ENCODE measurements around the gene ADARB2. TPM values are rescaled to one million over a fixed set of nuclear protein-coding genes. Genes with fewer than 3 reads are reported as not detected.

ADARB2 gene
- total RNA-seq, 1 experiment from 2014 or later, result not detected

DNA sequence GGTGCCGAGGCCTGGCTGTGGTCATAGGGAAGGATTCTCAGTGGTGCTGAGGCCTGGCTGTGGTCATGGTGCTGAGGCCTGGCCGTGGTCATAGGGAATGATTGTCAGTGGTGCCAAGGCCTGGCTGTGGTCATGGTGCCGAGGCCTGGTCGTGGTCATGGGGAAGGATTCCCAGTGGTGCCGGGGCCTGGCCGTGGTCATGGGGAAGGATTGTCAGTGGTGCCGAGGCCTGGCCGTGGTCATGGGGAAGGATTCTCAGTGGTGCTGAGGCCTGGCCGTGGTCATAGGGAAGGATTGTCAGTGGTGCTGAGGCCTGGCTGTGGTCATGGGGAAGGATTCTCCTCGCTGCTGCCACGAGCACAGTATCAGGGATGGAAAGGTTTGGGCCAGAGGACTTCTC lies 327.3 kb downstream of the ADARB2 start:
- H3K36me3 Mint-ChIP-seq (ENCODE audit: insufficient read depth, unreplicated experiment), result peaks cover 5% of the 10 kb centered on the region
- DNase-seq, result no peak
- H3K4me3 Mint-ChIP-seq (ENCODE audit: low read depth, unreplicated experiment), result no peak overlapping the region
- peaks cover 24% of the 10 kb centered on the region for H3K27me3 Mint-ChIP-seq (ENCODE audit: unreplicated experiment)
- intact Hi-C loops (cut with micrococcal nuclease; ENCODE audit: unreplicated experiment), result no loop called here
- TF ChIP-seq, protein P1, sequence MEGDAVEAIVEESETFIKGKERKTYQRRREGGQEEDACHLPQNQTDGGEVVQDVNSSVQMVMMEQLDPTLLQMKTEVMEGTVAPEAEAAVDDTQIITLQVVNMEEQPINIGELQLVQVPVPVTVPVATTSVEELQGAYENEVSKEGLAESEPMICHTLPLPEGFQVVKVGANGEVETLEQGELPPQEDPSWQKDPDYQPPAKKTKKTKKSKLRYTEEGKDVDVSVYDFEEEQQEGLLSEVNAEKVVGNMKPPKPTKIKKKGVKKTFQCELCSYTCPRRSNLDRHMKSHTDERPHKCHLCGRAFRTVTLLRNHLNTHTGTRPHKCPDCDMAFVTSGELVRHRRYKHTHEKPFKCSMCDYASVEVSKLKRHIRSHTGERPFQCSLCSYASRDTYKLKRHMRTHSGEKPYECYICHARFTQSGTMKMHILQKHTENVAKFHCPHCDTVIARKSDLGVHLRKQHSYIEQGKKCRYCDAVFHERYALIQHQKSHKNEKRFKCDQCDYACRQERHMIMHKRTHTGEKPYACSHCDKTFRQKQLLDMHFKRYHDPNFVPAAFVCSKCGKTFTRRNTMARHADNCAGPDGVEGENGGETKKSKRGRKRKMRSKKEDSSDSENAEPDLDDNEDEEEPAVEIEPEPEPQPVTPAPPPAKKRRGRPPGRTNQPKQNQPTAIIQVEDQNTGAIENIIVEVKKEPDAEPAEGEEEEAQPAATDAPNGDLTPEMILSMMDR (IDR thresholded peaks at IDR 0.05; ENCODE audit: unreplicated experiment), result no peak
- CTCF ChIA-PET, result no interaction called here
- no TSS peak for BruUV-seq (replicated peaks)
- peaks cover 4% of the 10 kb centered on the region for H3K9me3 Mint-ChIP-seq (ENCODE audit: low read depth, unreplicated experiment)
- H3K27ac Mint-ChIP-seq (ENCODE audit: unreplicated experiment), result no peak overlapping the region
- no peaks in the 10 kb centered on the region for H3K4me1 Mint-ChIP-seq (ENCODE audit: low read depth, unreplicated experiment)

- no TSS peak for BruUV-seq (replicated peaks)
- Mint-ChIP-seq H3K9me3 (ENCODE audit: low read depth, unreplicated experiment) (no peaks in the 10 kb centered on the region), H3K27ac (ENCODE audit: unreplicated experiment) (no peak overlapping the region), H3K4me1 (ENCODE audit: low read depth, unreplicated experiment) (no peaks in the 10 kb centered on the region), H3K27me3 (ENCODE audit: unreplicated experiment) (peaks cover 31% of the 10 kb centered on the region), H3K4me3 (ENCODE audit: low read depth, unreplicated experiment) (no peak overlapping the region), H3K36me3 (ENCODE audit: insufficient read depth, unreplicated experiment) (peaks cover 5% of the 10 kb centered on the region)
- CTCF ChIA-PET, result no interaction called here
- TF ChIP-seq, protein P1 (IDR thresholded peaks at IDR 0.05; ENCODE audit: unreplicated experiment), result no peak
- intact Hi-C loops (cut with micrococcal nuclease; ENCODE audit: unreplicated experiment), result no loop called here
- no peak for DNase-seq
Observed at GRCh38 chr10:1409392-1409791, 327.9 kb downstream of the ADARB2 start.

GRCh38 chr10:1408651-1409367 lies 328.5 kb downstream of the ADARB2 start:
- intact Hi-C loops (cut with micrococcal nuclease; ENCODE audit: unreplicated experiment), result no loop called here
- BruUV-seq (replicated peaks), result no TSS peak
- Mint-ChIP-seq H3K4me1 (ENCODE audit: low read depth, unreplicated experiment) (no peaks in the 10 kb centered on the region), H3K27ac (ENCODE audit: unreplicated experiment) (no peak overlapping the region), H3K36me3 (ENCODE audit: insufficient read depth, unreplicated experiment) (peaks cover 5% of the 10 kb centered on the region), H3K9me3 (ENCODE audit: low read depth, unreplicated experiment) (no peaks in the 10 kb centered on the region), H3K4me3 (ENCODE audit: low read depth, unreplicated experiment) (no peak overlapping the region), H3K27me3 (ENCODE audit: unreplicated experiment) (peaks cover 36% of the 10 kb centered on the region)
- CTCF ChIA-PET, result no interaction called here
- TF ChIP-seq, protein P1 (IDR thresholded peaks at IDR 0.05; ENCODE audit: unreplicated experiment), result no peak
- no peak for DNase-seq

DNA sequence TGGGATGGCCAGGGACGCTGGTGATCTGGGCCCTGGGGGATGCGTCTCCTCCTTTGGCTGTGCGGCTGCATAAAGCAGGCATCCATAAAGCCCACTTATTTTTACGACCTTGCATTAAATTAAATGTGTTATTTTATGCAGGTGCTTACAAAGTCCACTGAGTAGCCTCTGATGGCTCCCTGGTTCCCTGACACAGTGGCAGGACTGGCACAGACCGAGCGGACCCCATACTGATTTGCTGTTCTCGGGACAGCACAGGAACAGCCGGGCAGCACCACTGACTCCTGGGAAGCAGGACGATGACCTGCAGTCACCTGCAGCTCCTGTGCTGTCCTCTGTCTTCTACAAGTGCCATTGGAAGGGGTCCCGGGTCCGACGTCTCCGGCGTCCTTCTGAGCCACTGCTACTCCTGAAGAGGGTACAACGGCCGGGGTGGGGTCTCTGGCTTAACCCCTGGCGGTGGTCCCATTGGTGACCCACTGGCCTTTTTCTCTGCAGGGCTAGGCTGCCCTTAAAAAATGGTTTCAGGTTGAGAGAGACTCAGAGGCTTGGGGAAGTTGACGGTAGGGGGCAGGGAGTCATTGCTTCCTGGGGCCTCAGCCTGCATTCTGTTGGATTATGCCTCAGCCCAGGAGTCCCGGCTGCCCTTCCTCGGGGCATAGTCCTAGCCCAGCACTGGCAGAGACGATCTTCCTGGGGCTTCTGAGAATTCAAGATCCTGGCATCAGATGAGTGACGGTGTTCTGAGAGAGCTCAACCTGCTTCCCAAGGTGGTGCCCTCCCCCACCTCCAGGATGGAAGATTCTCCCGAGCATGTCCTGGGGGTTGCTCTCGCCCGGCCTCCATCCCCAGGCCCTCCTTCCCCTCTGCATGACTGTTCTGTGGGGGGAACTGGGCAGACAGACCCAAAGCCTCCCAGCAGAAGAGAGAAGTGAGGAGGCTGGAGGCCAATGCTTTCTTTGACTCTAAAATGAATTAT lies 330.1 kb downstream of the ADARB2 start:
- CTCF ChIA-PET, result no interaction called here
- H3K36me3 Mint-ChIP-seq (ENCODE audit: insufficient read depth, unreplicated experiment), result peaks cover 5% of the 10 kb centered on the region
- no peak overlapping the region for H3K4me3 Mint-ChIP-seq (ENCODE audit: low read depth, unreplicated experiment)
- no peaks in the 10 kb centered on the region for H3K9me3 Mint-ChIP-seq (ENCODE audit: low read depth, unreplicated experiment)
- no TSS peak for BruUV-seq (replicated peaks)
- no peaks in the 10 kb centered on the region for H3K4me1 Mint-ChIP-seq (ENCODE audit: low read depth, unreplicated experiment)
- intact Hi-C loops (cut with micrococcal nuclease; ENCODE audit: unreplicated experiment), result no loop called here
- no peak overlapping the region for H3K27ac Mint-ChIP-seq (ENCODE audit: unreplicated experiment)
- TF ChIP-seq, protein P1 (IDR thresholded peaks at IDR 0.05; ENCODE audit: unreplicated experiment), result no peak
- peaks cover 33% of the 10 kb centered on the region for H3K27me3 Mint-ChIP-seq (ENCODE audit: unreplicated experiment)
- no peak for DNase-seq

All from Calu3 (cell line).